ENCODE measurements around the gene PBXIP1.
A peak's percentile ranks its signal among the peaks of the same experiment; 100 is the strongest.
"Not testable (repeated sequence)": the region's sequence is repeated elsewhere in the genome, so short reads cannot be mapped to it uniquely, and the experiment has no call there.

Gene PBXIP1, protein sequence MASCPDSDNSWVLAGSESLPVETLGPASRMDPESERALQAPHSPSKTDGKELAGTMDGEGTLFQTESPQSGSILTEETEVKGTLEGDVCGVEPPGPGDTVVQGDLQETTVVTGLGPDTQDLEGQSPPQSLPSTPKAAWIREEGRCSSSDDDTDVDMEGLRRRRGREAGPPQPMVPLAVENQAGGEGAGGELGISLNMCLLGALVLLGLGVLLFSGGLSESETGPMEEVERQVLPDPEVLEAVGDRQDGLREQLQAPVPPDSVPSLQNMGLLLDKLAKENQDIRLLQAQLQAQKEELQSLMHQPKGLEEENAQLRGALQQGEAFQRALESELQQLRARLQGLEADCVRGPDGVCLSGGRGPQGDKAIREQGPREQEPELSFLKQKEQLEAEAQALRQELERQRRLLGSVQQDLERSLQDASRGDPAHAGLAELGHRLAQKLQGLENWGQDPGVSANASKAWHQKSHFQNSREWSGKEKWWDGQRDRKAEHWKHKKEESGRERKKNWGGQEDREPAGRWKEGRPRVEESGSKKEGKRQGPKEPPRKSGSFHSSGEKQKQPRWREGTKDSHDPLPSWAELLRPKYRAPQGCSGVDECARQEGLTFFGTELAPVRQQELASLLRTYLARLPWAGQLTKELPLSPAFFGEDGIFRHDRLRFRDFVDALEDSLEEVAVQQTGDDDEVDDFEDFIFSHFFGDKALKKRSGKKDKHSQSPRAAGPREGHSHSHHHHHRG
- 889 to 942 reads per million in 2 donors for total RNA-seq

DNA sequence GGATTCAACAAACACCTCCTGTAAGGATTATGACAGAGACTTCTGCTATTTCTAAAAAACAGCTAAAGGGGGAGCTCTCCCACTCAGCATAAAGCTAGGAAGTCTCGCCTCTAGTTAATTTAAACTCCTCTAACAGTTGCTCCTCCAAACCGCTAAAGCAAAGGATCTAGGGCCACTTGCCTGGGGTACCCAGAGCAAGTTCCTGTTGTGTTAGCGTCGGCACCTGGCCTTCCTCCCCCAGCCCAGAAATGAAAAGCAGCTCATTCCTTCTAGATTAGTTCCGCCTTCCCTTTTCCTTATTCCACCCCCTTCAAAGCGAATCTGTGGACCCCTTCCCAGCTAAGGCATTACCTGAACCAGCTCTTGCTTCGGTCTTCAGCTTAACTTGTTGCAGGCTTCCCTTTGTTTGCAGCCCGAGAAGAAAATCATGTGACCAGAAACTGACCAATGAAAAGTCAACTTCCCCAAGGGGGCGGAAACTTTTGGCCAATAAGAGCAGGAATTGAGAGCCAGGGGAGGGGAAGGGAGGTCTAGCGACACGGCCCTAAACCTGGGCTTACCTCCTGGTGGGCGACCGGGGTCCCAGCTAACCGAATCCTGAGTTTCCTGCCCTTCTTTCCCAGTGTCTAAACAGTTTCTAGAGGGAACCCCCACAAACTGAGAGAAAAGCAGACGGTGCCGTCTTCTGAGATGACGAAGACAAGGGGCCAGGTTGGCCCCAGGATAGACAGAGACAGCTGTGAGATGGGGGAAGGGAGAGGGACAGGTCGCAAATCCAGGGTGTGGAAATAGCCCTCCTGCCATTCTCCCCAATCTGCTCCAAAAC lies at the start of gene PBXIP1:
PBXIP1 (minus strand) TSS at position 382 of the 826 bp plus-strand sequence. CDS start 2,378 bp downstream, outside the sequence.
- DNase-seq = peak in 4 of 5 experiments; percentile 67 to 92 (median 78)

DNA sequence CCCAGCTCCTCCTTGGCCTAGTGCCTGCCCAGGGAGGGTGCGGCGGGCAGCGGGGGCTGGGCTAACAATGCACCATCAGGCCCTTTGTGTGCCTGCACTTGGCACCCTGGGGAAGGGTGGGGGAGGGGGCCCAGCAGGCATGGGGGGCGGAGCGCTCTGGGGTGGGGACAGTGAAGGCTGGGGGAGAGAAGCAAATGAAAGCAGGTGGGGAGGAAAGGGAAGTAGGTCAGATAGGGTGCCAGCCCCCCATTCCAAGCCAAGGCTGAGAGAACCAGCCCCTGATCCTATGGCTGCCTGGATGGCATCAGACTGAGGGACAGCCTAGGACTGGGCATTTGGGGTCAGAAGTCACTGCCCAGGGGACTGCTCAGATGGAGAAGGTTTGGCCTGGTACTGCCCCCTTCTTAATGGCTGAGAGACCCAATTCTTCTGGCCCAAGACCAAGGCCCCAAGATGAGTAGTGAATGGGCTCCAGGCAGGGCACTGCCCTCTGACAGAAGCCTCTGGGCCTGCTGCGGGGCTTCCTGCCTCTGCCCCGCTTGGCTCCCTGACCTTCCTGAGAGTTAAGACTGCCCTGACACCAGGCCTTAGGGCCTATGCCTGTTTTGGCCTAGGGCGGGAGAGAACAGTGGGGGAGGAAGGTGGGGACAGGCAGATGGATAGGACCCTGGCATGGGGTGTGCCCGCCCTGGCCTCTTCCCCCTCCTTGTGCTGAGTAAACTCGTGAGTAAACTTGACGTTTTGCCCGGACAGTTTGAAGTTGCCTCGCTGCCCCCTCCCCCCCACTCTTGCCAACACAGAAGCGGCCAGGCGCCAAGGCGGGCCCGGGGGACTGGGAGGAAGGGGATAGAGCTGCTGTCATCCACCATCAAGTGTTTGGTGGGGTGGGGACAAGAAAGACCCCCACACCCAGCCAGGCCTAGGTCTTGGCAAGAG lies 49.4 kb upstream of the PBXIP1 start:
- DNase-seq = peak in 2 of 5 experiments; percentile 13 to 52

DNA sequence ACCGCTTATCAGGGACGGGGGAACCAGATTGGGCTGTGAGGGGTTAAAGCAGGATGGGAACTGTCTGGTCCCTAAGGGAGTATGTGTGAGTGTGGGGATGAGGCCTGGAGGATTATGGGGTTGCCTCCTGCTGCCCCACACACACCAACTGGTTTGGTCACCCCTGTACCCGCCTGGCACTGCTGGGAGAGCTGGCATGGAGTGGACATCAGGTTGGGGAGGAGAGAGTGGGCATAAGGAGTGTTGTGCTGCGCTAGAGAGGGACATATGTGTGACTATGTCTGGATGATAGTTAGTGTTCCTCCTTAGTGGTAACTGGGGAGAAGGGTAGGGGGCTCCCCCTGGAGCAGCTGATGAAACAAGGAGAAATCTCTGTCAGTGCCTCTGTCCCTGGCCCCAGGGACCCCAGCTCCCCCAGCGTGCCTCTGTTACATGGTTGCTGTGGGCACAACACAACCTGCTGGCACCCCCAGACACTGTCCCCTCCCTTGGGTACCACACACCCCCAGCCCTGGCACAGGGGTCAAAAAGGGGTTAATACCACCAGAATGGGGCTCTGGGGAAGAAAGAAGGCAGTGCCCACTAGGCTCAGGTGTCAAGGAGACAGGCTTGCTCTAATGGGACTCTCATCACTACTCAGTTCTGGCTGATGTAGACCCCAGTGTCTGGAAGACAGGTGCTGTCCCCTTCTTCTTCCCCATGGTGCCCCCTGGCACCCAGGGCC lies 48.6 kb upstream of the PBXIP1 start:
- DNase-seq = no peak

DNA sequence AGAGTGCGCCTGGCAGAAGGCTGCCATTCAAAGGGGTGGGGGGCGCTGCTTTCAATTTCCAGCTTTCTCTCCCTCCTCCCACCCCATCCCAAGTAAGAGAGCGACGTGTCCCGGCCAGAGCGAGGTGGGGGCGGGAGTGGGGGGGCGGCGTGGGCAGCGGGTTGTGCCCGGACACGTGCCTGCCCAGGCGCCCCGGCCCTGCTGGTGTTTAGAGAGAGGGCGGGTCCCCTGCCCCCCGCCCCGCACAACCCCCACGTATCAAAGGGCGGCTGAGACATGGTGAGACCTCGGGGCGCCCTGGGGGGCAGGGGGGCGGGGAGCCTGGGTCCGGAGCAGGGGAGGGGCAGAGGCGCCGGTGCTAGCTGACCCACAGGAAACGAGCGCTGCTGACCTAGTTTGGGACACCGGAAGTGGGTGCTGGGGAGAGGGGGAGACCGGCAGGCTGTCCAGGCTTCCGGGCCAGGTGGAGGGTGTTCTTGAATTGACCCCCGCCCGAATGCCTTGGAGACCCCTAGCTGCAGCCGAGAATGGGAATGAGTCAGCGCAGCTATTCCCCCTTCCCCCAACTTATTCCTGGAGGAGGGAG lies 48.0 kb upstream of the PBXIP1 start:
- peak in 1 of 5 experiments; percentile 50 for DNase-seq

DNA sequence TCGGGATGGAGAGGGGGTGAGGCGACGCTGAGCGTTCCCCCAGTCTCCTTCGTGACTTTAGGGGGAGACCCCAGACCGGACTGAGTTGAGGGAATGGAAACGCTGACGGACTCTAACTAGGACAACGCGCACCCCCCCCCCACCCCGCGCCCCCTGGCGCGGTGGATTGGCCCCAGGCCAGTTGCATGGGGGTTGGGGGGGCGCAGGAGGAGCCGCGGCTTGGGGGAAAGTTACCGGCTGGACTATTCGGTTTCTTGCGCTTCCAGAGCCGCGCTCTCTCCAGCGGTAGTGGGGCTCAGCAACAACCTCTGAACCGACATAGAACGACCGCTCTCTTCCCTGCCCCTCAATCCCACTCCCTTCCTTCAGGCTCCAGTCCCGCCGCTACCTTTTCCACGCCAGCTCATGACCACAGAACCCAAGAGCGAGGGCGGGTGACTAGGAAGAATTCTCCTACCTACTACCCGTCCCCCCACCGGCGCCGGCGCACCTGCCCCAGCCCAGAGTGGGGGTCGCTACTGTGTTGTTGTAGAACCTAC lies 47.4 kb upstream of the PBXIP1 start:
- no peak for DNase-seq

DNA sequence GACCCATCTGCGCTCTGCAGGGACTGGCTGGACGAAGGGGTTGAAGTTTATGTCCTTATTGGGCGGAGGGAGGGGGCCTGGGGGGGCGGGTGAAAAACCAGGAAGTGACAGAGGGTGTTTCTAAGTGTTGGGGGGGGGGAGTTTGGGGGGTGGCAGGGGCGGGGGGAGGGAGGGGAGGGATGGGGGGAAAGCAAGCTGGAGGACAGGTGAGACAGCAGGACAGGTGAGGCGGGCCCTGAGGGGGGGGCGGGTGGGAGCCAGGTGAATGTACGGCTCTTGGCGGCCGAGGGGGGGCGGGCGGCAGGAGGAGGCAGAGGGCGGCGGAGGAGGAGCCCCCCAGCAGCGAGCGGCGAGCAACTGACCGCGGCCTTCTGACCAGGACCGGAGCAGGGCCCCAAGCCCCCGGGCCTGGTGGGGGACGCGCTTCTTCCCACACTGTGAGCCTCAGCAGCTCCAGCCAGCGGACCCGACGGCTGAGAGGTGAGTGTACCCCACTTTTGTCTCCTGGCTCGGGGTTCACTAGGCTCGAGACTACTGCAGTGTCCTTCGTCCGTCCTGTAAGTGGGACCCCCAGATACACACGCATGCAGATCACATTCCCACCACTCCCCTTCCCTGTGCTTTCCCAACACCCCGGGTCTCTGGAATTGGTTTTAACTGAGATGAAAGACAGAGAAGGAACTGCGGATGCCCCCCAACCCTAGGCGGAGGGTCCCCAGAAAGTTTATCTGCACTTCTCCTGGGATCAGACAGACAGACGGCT lies 46.7 kb upstream of the PBXIP1 start, which contains the start of gene ZBTB7B:
ZBTB7B (plus strand) TSS at position 339 of the 763 bp plus-strand sequence. CDS start 11,859 bp downstream, outside the sequence.
- DNase-seq = no peak

DNA sequence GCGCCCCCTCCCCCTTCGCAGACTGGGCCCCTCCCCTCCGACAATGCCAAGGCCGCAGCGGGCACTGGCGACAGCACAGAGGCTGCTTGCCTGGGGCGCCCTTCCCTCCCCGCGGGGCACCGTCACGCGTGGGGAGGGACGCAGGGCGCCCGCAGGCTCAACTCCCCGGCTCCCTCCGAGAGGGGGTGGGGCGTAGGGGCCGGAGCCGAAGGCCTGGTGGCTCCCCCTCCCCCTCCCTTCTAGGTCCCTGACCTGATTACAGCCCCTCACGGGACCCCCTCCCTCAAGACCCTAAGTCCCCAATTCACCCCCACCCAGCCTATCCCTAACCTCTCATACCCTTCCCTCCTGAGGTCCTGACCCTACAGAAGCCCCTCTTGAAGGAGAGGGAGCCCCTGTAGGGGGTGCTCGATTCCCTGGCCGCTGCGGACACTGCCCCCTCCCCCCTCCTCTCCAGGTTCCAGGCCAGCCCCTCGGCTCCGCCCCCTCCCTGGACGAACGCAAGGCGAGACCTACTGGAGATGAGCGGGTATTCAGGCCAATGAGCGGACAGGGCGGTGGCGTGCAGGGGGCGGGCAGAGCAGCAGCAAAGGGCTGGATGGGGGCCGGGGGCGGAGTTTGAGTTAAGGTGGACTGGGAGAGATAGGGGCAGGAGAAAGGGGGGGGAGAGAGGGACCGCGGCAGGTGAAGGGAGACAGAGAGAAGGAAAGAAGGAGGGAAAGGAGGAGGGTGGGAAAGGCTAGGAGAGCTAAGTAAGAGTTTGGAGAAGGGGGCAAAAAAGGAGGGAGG lies 46.0 kb upstream of the PBXIP1 start:
- peak; percentile 92 to 99 (median 98) for DNase-seq

DNA sequence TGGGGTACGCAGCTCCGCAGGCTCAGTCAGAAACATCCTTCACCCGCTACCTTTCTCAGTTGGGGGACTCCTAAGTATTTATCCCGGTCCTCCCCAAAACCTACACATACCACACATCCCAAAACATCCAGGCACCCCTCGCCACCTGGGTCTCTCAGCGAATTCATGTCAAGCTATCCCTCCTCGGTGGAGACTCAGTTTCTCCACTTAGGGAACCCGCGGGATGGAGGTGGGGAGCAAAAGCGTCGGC lies 45.5 kb upstream of the PBXIP1 start:
- no peak for DNase-seq

DNA sequence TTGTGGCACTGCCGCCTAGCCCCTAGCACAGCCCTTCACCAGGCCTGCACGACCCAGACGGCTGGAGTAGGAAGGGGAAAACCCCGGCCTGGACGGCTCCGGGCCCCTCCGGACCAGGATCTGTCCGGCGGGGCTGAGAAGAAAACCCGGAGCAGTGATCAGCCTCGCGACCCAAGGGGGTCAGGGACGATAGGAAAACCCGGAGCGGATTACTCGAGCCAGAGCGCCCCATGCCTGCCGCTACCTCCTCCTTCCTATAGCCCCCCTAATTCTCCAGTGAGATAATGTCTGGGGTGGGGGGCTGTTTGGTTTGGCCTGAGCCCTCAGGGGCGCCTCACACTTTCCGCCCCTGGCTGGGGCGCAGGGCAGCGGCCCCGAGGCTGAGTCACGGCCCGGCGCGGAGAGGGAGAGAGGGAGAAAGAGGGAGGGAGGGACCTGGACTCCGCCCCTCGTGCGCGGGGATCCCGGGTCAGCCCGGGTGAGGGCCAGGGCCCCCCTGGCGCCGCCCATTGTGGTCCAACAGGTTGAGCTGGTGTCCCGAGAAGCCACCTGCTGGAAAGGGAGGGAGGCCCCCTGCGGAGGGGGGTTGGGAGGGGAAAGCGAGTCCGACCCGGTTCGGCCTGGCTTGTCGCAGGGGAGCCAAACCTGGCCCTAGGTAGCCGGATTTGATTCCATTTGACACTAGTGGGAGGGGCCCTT lies 45.0 kb upstream of the PBXIP1 start:
- peak; percentile 65 to 83 (median 75) for DNase-seq

DNA sequence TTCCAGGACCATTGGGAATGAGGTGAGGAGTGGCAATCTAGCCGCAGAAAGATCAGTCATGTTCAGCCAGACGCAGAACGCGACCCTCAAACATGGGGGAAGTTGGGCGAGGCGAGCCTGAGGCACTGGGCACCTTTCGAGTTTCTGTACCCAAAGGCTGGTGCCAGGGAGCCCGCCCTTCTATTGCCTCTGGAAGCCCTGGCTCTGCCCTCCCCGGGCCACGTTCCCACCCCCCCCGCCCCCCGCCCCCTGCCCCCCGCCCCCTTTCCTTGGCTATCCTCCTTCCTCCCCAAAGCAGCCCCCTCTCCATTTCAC lies 44.5 kb upstream of the PBXIP1 start:
- DNase-seq = peak in 1 of 5 experiments; percentile 33

DNA sequence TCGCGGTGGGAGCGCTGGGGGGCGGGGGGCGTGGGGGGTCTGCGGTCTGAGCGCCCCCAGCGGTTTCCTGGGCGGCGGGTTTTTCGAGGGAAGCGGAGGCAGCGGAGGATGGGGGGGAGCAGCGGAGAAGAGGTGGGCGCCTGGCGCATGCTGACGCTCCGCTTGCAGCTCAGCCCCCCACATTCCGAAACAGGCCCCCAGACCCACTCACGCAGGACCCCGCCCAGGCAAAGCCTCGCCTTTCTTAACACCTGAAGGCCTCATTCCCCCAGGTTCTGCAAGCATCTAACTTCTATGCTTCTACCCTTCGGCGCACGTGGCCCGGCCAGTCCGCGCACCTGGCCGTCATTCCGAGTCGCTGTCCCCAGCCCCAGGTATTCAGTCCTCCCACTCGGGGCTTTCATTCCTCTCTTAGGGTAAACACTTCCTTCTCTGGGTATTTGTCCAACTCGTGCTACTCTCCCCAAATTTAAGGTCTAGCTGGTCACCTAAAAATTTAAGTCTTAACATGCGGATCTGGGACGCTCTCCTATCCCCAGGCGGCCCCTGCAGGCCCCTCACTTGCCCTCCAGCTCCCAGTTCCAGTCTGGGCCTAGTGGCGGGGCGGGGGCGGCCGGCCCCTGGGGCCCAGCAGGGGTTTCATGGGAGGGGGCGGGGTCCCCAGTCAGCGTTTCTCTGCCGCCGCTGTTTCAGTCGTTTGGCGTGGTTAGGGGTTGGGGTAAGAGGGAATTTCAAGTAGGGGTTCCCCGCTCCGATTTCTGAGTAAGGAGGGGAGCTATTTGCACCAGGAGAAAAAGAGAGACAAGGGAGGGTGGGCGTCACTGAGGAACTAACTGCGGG lies 43.9 kb upstream of the PBXIP1 start:
- peak in 4 of 5 experiments; percentile 34 to 44 (median 42) for DNase-seq

DNA sequence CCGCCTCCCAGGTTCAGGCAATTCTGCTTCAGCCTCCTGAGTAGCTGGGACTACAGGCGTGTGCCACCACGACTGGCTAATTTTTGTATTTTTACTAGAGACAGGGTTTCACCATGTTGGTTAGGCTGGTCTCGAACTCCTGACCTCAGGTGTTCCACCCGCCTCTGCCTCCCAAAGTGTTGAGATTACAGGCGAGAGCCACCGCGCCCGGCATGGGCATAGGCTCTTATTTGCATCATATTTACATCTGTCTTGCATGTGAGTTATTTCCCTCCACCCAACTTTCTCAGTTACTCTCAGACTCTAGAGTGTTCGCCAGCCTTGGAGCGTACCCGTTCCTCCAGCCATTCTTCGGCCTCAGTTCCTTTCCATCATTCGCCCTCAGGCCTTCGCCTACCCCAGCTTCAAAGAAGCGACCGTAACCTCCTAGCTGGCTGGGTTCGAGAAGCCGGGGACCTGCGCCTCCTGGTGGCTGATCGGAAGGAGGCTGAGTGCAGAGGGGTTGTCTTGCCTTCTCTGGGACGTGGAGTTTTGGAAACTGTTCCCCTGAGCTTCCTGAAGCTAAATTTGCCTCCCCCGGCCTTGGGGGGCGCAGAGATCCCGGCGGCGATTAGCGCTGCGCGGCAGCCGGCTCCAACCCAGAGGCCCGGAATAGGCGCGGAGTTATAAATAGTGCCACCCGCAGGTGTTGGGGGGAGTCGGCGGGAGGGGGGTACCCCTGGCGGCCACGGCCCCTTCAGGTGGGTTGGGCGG lies 43.1 kb upstream of the PBXIP1 start:
- peak in 4 of 5 experiments; percentile 48 to 76 (median 58) for DNase-seq

DNA sequence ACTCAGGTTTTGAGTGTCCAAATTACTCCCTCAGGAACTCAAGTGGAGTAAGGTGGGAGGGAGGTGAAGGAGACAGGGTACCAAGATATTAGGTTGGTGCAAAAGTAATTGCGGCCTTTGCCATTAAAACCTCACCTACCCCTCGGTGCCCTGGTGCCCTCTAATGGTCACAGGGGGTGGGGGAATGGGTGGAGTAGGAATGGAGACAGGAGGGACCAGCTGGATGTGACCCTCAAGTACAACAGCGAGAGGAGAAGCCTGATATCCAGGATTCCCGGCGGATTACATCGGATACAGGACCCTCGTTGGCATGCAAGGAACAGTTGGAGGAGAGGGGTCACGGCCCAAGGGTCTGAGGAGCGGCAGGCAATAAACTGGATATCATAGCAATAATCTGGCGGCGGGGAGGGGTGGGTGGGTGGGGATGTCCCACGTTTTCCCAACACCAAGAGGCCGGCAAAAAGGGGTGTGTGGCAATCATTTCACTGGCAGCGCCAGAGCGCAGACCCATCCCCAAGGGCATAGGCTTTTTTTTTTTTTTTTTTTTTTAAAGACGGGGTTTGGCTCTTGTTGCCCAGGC lies 42.4 kb upstream of the PBXIP1 start:
- DNase-seq = no peak

DNA sequence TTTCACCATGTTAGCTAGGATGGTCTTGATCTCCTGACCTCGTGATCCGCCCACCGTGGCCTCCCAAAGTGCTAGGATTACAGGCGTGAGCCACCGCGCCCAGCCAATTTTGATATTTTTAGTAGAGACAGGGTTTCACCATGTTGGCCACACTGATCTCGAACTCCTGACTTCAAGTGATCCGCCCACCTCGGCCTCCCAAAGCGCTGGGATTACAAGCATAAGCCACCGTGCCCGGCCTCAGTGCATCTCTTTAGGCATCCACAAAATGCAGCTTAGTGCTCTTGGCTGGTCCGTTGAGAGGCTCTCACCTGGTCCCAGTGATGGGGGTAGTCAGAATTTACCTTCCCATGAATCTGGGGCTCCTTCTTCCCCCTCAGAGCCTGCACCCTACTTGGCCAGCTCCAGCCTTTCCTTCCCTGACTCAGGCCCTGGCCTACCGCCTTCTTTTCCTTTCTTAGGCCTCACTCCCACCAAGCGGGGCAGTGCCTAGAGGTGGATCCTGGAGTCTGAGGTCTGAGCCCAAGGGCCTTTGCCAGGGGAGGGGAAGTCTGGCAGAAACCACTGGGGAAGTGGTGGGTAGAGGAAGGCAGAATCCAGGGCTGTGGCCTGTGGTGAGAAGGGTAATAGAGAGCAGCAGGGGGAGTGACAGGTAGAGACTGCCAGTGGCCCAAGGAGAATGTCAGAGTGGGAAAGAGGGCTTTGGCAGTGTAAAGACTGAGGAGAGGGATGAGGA lies 41.2 kb upstream of the PBXIP1 start:
- no peak for DNase-seq

DNA sequence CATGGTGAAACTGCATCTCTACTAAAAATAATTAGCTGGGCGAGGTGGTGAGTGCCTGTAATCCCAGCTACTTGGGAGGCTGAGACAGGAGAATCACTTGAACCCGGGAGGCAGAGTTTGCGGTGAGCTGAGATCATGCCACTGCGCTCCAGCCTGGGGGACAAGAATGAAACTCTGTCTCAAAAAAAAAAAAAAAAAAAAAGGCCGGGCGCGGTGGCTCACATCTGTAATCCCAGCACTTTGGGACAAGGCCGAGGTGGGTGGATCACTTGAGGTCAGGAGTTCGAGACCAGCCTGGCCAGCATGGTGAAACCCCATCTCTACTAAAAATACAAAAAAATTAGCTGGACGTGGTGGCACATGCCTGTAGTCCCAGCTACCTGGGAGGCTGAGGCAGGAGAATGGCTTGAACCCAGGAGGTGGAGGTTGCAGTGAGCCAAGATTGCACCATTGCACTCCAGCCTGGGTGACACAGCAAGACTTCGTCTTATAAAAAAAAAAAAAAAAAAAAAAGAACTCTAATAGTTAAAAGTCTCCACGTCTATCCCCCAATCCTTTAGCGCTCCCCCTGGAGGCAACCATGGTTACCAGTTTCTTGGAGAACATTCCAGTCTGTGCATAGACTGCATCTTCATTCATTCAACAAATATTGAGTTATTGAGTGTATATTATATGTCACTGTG lies 39.5 kb upstream of the PBXIP1 start:
- not testable (repeated sequence) for DNase-seq

All from T-helper 2 cell (primary cell).